Measurements from ENCODE around the gene CACNG4. TPM values are rescaled to one million over a fixed set of nuclear protein-coding genes. Genes with fewer than 3 reads are reported as not detected.

CACNG4 gene
- total and polyA plus RNA-seq, 2 experiments from 2014 or later: 1.6 to 4.1 TPM

- no peak overlapping the region for H2AFZ ChIP-seq
- no peaks in the 10 kb centered on the region for H4K20me1 ChIP-seq (replicated peaks; ENCODE audit: insufficient read depth)
- H3K27ac ChIP-seq (ENCODE audit: low read depth): no peak overlapping the region
- H3F3A ChIP-seq (replicated peaks; ENCODE audit: low read depth): no peaks in the 10 kb centered on the region
- H3K9me2 ChIP-seq (ENCODE audit: insufficient read depth): peaks cover 7% of the 10 kb centered on the region; the same call in 1 of the 2 replicates
- no peaks in the 10 kb centered on the region for H3K79me2 ChIP-seq (replicated peaks; ENCODE audit: insufficient read depth)
- TF ChIP-seq, protein P1, sequence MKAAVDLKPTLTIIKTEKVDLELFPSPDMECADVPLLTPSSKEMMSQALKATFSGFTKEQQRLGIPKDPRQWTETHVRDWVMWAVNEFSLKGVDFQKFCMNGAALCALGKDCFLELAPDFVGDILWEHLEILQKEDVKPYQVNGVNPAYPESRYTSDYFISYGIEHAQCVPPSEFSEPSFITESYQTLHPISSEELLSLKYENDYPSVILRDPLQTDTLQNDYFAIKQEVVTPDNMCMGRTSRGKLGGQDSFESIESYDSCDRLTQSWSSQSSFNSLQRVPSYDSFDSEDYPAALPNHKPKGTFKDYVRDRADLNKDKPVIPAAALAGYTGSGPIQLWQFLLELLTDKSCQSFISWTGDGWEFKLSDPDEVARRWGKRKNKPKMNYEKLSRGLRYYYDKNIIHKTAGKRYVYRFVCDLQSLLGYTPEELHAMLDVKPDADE (IDR thresholded peaks at IDR 0.05): no peak
- TF ChIP-seq, protein P2, sequence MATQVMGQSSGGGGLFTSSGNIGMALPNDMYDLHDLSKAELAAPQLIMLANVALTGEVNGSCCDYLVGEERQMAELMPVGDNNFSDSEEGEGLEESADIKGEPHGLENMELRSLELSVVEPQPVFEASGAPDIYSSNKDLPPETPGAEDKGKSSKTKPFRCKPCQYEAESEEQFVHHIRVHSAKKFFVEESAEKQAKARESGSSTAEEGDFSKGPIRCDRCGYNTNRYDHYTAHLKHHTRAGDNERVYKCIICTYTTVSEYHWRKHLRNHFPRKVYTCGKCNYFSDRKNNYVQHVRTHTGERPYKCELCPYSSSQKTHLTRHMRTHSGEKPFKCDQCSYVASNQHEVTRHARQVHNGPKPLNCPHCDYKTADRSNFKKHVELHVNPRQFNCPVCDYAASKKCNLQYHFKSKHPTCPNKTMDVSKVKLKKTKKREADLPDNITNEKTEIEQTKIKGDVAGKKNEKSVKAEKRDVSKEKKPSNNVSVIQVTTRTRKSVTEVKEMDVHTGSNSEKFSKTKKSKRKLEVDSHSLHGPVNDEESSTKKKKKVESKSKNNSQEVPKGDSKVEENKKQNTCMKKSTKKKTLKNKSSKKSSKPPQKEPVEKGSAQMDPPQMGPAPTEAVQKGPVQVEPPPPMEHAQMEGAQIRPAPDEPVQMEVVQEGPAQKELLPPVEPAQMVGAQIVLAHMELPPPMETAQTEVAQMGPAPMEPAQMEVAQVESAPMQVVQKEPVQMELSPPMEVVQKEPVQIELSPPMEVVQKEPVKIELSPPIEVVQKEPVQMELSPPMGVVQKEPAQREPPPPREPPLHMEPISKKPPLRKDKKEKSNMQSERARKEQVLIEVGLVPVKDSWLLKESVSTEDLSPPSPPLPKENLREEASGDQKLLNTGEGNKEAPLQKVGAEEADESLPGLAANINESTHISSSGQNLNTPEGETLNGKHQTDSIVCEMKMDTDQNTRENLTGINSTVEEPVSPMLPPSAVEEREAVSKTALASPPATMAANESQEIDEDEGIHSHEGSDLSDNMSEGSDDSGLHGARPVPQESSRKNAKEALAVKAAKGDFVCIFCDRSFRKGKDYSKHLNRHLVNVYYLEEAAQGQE (IDR thresholded peaks at IDR 0.05; ENCODE audit: unreplicated experiment): no peak
- TF ChIP-seq, protein P3, sequence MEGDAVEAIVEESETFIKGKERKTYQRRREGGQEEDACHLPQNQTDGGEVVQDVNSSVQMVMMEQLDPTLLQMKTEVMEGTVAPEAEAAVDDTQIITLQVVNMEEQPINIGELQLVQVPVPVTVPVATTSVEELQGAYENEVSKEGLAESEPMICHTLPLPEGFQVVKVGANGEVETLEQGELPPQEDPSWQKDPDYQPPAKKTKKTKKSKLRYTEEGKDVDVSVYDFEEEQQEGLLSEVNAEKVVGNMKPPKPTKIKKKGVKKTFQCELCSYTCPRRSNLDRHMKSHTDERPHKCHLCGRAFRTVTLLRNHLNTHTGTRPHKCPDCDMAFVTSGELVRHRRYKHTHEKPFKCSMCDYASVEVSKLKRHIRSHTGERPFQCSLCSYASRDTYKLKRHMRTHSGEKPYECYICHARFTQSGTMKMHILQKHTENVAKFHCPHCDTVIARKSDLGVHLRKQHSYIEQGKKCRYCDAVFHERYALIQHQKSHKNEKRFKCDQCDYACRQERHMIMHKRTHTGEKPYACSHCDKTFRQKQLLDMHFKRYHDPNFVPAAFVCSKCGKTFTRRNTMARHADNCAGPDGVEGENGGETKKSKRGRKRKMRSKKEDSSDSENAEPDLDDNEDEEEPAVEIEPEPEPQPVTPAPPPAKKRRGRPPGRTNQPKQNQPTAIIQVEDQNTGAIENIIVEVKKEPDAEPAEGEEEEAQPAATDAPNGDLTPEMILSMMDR (conservative IDR thresholded peaks at IDR 0.05; ENCODE audit: low read depth in 2 of 2): no peak
- TF ChIP-seq NANOG (IDR thresholded peaks at IDR 0.05; ENCODE audit: borderline replicate concordance): no peak
- TF ChIP-seq EZH2phosphoT487 (IDR thresholded peaks at IDR 0.05; ENCODE audit: unreplicated experiment): no peak
- TF ChIP-seq ZNF331 (CRISPR knock-in tag; IDR thresholded peaks at IDR 0.05; ENCODE audit: low read depth): no peak
- no peak for TF ChIP-seq EZH2 (IDR thresholded peaks at IDR 0.05; ENCODE audit: low read depth, unreplicated experiment)
- no peak for TF ChIP-seq JUNB (IDR thresholded peaks at IDR 0.05; ENCODE audit: unreplicated experiment)
- no peak for TF ChIP-seq CREB1 (CRISPR knock-in tag; IDR thresholded peaks at IDR 0.05; ENCODE audit: low read depth)
- no peak for TF ChIP-seq ZNF114 (CRISPR knock-in tag; IDR thresholded peaks at IDR 0.05)
- TF ChIP-seq STAT1 (IDR thresholded peaks at IDR 0.05; ENCODE audit: unreplicated experiment): no peak
- TF ChIP-seq, protein P4, sequence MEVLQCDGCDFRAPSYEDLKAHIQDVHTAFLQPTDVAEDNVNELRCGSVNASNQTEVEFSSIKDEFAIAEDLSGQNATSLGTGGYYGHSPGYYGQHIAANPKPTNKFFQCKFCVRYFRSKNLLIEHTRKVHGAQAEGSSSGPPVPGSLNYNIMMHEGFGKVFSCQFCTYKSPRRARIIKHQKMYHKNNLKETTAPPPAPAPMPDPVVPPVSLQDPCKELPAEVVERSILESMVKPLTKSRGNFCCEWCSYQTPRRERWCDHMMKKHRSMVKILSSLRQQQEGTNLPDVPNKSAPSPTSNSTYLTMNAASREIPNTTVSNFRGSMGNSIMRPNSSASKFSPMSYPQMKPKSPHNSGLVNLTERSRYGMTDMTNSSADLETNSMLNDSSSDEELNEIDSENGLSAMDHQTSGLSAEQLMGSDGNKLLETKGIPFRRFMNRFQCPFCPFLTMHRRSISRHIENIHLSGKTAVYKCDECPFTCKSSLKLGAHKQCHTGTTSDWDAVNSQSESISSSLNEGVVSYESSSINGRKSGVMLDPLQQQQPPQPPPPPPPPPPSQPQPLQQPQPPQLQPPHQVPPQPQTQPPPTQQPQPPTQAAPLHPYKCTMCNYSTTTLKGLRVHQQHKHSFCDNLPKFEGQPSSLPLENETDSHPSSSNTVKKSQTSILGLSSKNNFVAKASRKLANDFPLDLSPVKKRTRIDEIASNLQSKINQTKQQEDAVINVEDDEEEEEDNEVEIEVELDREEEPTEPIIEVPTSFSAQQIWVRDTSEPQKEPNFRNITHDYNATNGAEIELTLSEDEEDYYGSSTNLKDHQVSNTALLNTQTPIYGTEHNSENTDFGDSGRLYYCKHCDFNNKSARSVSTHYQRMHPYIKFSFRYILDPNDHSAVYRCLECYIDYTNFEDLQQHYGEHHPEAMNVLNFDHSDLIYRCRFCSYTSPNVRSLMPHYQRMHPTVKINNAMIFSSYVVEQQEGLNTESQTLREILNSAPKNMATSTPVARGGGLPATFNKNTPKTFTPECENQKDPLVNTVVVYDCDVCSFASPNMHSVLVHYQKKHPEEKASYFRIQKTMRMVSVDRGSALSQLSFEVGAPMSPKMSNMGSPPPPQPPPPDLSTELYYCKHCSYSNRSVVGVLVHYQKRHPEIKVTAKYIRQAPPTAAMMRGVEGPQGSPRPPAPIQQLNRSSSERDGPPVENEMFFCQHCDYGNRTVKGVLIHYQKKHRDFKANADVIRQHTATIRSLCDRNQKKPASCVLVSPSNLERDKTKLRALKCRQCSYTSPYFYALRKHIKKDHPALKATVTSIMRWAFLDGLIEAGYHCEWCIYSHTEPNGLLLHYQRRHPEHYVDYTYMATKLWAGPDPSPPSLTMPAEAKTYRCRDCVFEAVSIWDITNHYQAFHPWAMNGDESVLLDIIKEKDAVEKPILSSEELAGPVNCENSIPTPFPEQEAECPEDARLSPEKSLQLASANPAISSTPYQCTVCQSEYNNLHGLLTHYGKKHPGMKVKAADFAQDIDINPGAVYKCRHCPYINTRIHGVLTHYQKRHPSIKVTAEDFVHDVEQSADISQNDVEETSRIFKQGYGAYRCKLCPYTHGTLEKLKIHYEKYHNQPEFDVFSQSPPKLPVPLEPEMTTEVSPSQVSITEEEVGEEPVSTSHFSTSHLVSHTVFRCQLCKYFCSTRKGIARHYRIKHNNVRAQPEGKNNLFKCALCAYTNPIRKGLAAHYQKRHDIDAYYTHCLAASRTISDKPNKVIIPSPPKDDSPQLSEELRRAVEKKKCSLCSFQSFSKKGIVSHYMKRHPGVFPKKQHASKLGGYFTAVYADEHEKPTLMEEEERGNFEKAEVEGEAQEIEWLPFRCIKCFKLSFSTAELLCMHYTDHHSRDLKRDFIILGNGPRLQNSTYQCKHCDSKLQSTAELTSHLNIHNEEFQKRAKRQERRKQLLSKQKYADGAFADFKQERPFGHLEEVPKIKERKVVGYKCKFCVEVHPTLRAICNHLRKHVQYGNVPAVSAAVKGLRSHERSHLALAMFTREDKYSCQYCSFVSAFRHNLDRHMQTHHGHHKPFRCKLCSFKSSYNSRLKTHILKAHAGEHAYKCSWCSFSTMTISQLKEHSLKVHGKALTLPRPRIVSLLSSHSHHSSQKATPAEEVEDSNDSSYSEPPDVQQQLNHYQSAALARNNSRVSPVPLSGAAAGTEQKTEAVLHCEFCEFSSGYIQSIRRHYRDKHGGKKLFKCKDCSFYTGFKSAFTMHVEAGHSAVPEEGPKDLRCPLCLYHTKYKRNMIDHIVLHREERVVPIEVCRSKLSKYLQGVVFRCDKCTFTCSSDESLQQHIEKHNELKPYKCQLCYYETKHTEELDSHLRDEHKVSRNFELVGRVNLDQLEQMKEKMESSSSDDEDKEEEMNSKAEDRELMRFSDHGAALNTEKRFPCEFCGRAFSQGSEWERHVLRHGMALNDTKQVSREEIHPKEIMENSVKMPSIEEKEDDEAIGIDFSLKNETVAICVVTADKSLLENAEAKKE (CRISPR knock-in tag; IDR thresholded peaks at IDR 0.05): no peak
- TF ChIP-seq POLR2AphosphoS5 (IDR thresholded peaks at IDR 0.05; ENCODE audit: low read depth): no peak
- H3K4me1 ChIP-seq (ENCODE audit: insufficient read depth): no peaks in the 10 kb centered on the region
- H3K36me3 ChIP-seq (ENCODE audit: insufficient read depth): no peaks in the 10 kb centered on the region
- no peaks in the 10 kb centered on the region for H3K27me3 ChIP-seq (ENCODE audit: insufficient read depth)
- ATAC-seq: no peak
- H3K27me3 Mint-ChIP-seq (ENCODE audit: insufficient read depth, low read depth, poor library complexity): peaks cover 2% of the 10 kb centered on the region
- no peak overlapping the region for H3K27ac Mint-ChIP-seq
- H3K4me2 ChIP-seq: no peak overlapping the region
- H3K36me3 Mint-ChIP-seq (ENCODE audit: low read depth): no peaks in the 10 kb centered on the region; the same call in 2 of the 3 replicates
- H3K9me3 Mint-ChIP-seq: no peaks in the 10 kb centered on the region; the same call in 2 of the 3 replicates
- no peak overlapping the region for H3K4me3 ChIP-seq
- H3K4me1 Mint-ChIP-seq: no peaks in the 10 kb centered on the region
- no peak for DNase-seq (ENCODE audit: low spot score)
- no peak overlapping the region for H3K4me3 Mint-ChIP-seq
These were observed 68.5 kb downstream of the CACNG4 start for GRCh38 chr17:67032985-67033384.

Measured in GM23338 (cell line).